Measurements from ENCODE around the gene FADS3. TPM values are rescaled to one million over a fixed set of nuclear protein-coding genes. Genes with fewer than 3 reads are reported as not detected.

Gene FADS3
- total RNA-seq, 1 experiment from 2014 or later: 65.8 TPM

- Histone ChIP-seq H3K79me2 (ENCODE audit: insufficient read depth, low read length) (no peaks in the 10 kb centered on the region), H3K27ac (ENCODE audit: low read depth, low read length) (no peak overlapping the region), H3K27me3 (ENCODE audit: insufficient read depth, low read length) (no peaks in the 10 kb centered on the region), H3K9me2 (ENCODE audit: insufficient read depth) (no peaks in the 10 kb centered on the region), H3K4me1 (ENCODE audit: control insufficient read depth in 1 of 2, insufficient read depth in 2 of 2, low read length in 2 of 2) (peaks cover 9 to 19% of the 10 kb centered on the region in 2 experiments), H4K20me1 (ENCODE audit: insufficient read depth) (no peaks in the 10 kb centered on the region), H3K4me3 (replicated peaks in 1 of 2; ENCODE audit: low read depth in 1 of 2, low read length in 2 of 2) (no peak overlapping the region), H3K4me2 (ENCODE audit: low read length) (no peak overlapping the region), H3K9ac (ENCODE audit: low read length) (no peak overlapping the region), H3K9me3 (ENCODE audit: control insufficient read depth in 1 of 2, insufficient read depth in 1 of 2, low read depth in 1 of 2, low read length in 2 of 2) (no peaks in the 10 kb centered on the region), H3K36me3 (ENCODE audit: control insufficient read depth in 1 of 2, insufficient read depth in 2 of 2, low read length in 2 of 2) (no peaks in the 10 kb centered on the region; a peak in 1 of 4 replicates), H2AFZ (ENCODE audit: low read depth, low read length, poor library complexity, severe bottlenecking) (no peak overlapping the region)
- CTCF ChIA-PET: interaction anchor here (0.9 to 3.5 kb wide), 7 partner anchors 15 to 238 kb away, joined by 3 to 46 read pairs (median 16); no protein-coding TSS in a partner anchor
- ATAC-seq: no peak
- no TSS peak for BruUV-seq (replicated peaks)
- POLR2A ChIA-PET: interaction anchor here (0.7 to 1.7 kb wide), 3 partner anchors 79 to 238 kb away, joined by 3 to 6 read pairs (median 3); partner anchors contain the start of gene BEST1
- RAD21 ChIA-PET (ENCODE audit: low non-redundant PET in 1 of 2, low total read pairs in 2 of 2, uncharacterized antibody in 2 of 2, unreplicated experiment in 2 of 2): interaction anchor here (1.1 to 2.4 kb wide), 2 partner anchors 28 to 78 kb away, joined by 3 to 11 read pairs; no protein-coding TSS in a partner anchor
- no peak for DNase-seq (ENCODE audit: low read depth, low spot score)
- TF ChIP-seq EZH2 (IDR thresholded peaks at IDR 0.05) (no peak), REST (IDR thresholded peaks at IDR 0.05; ENCODE audit: low read depth) (no peak), EZH2phosphoT487 (IDR thresholded peaks at IDR 0.05; ENCODE audit: borderline replicate concordance) (no peak), SP1 (IDR thresholded peaks at IDR 0.05; ENCODE audit: low read depth) (no peak), RAD21 (IDR thresholded peaks at IDR 0.05; ENCODE audit: low read depth) (no peak), POLR2A (IDR thresholded peaks at IDR 0.05; ENCODE audit: borderline replicate concordance, extremely low read depth, insufficient read depth, insufficient read length) (no peak), JUND (IDR thresholded peaks at IDR 0.05) (no peak), FOSL1 (IDR thresholded peaks at IDR 0.05; ENCODE audit: low read depth) (no peak), YY1 (IDR thresholded peaks at IDR 0.05; ENCODE audit: extremely low read depth, insufficient replicate concordance, low read depth, low read length) (no peak), POLR2AphosphoS5 (IDR thresholded peaks at IDR 0.05; ENCODE audit: low read depth, low read length) (no peak), CEBPB (IDR thresholded peaks at IDR 0.05; ENCODE audit: low read depth) (no peak)
- intact Hi-C loops (cut with micrococcal nuclease): no loop called here
Observed at GRCh38 chr11:61869708-61870451, 21.5 kb downstream of the FADS3 start.

Data from HCT116 (cell line).